ENCODE data around the gene CDK5RAP1. TPM values are rescaled to one million over a fixed set of nuclear protein-coding genes. Genes with fewer than 3 reads are reported as not detected.

The CDK5RAP1 gene
- 10 to 100 TPM; 11.6 to 45.0 (median 22.4) TPM for total RNA-seq

DNA sequence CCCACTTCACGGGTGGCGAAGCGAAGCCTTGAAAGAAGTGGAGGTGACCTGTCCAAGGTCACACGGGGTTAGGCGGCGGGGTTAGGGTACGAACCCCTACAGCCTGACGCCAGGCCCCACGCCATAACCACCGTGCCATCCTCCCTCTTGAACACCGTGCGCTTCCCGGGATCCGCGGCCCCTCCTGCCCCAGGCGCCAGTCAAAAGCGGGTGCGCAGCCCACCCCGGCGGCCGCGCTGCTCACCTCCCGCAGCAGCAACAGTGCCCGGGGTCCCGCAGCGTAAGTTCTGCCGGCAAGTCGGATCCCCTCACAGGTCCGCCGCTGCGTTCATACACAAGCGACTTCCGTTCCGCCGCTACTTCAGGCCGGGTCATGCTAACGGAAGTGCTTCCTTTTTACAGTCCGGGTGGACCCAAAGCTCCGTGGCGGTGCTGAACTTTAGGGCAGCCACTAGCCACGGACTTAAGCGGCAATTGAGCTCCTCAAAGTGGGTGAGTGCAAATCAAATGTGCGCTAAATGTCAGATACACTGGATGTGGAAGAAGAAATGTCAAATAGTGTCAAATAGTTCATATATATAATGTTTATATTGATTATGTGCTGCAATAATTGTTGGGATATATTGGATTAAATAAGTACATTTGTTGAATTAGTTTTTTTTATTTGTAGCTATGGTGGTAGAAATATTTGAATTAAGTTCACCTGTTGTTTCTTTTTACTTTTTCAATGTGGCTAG lies at the start of gene CDK5RAP1:
TSS of gene CDK5RAP1 (minus strand) at position 336 of the 737 bp plus-strand sequence. CDS start 4,455 bp downstream, outside the sequence.
- 0 to 4% methylated on average over 14 to 15 of the region's 43 CpGs for WGBS, 2 donors (ENCODE audit: low coverage in 1 of 2)
- Histone ChIP-seq H3K4me1 (peaks cover 4 to 43% (median 14%) of the 10 kb centered on the region in 3 donors), H3K36me3 (peaks cover 0 to 20% of the 10 kb centered on the region in 2 donors), H3K9me3 (no peaks in the 10 kb centered on the region), H3K4me3 (peak within 1 kb of the TSS; percentile 73 to 100), H3K27ac (peak within 1 kb of the TSS; percentile 67 to 82 (median 72)), H3K27me3 (no peaks in the 10 kb centered on the region)
- ATAC-seq: peak; percentile 93
- TF ChIP-seq POLR2AphosphoS5 (IDR thresholded peaks at IDR 0.05) (peak; percentile 71), EP300 (IDR thresholded peaks at IDR 0.05) (no peak), POLR2A (IDR thresholded peaks at IDR 0.05) (peak in 1 of 2 donors; percentile 27)
- TF ChIP-seq, protein P1, sequence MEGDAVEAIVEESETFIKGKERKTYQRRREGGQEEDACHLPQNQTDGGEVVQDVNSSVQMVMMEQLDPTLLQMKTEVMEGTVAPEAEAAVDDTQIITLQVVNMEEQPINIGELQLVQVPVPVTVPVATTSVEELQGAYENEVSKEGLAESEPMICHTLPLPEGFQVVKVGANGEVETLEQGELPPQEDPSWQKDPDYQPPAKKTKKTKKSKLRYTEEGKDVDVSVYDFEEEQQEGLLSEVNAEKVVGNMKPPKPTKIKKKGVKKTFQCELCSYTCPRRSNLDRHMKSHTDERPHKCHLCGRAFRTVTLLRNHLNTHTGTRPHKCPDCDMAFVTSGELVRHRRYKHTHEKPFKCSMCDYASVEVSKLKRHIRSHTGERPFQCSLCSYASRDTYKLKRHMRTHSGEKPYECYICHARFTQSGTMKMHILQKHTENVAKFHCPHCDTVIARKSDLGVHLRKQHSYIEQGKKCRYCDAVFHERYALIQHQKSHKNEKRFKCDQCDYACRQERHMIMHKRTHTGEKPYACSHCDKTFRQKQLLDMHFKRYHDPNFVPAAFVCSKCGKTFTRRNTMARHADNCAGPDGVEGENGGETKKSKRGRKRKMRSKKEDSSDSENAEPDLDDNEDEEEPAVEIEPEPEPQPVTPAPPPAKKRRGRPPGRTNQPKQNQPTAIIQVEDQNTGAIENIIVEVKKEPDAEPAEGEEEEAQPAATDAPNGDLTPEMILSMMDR (IDR thresholded peaks at IDR 0.05): peak in 2 of 4 experiments; percentile 7 to 31

DNA sequence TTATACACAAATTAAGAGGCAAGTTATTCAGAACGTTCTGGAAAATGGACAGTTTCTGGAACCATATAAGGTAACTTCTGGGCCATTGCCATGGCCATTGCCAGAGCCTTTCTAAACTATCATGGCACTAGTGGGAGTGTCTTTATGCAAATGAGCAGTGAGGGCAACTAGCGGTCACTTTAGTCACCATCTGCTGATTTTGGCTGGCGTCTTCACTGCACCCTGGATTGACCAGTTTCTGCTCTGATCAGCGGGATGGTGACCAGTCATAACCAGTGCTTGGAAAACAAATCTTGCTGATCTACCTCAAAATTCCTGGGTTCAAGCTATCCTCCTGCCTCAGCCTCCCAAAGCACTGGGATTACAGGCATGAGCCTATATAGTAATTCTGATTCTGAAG lies 49.5 kb upstream of the CDK5RAP1 start:
- no peak for ATAC-seq
- Histone ChIP-seq H3K36me3 (no peaks in the 10 kb centered on the region), H3K27ac (no peak overlapping the region), H3K27me3 (no peaks in the 10 kb centered on the region), H3K4me3 (no peak overlapping the region), H3K9me3 (no peaks in the 10 kb centered on the region), H3K4me1 (no peaks in the 10 kb centered on the region)
- TF ChIP-seq POLR2A (IDR thresholded peaks at IDR 0.05): no peak
- TF ChIP-seq, protein P1 (IDR thresholded peaks at IDR 0.05): no peak
- no peak for TF ChIP-seq POLR2AphosphoS5 (IDR thresholded peaks at IDR 0.05)
- TF ChIP-seq EP300 (IDR thresholded peaks at IDR 0.05): no peak
- 44% methylated on average over 4 of the region's 4 CpGs; no CpG with 5 or more reads in 1 of the 2 donors for WGBS, 2 donors (ENCODE audit: low coverage in 1 of 2)

- Histone ChIP-seq H3K36me3 (no peaks in the 10 kb centered on the region), H3K27me3 (no peaks in the 10 kb centered on the region), H3K9me3 (no peaks in the 10 kb centered on the region), H3K4me3 (no peak overlapping the region), H3K4me1 (peaks cover 0 to 30% (median 9%) of the 10 kb centered on the region in 3 donors), H3K27ac (no peak overlapping the region)
- ATAC-seq: no peak
- TF ChIP-seq, protein P1 (IDR thresholded peaks at IDR 0.05): no peak
- TF ChIP-seq POLR2A (IDR thresholded peaks at IDR 0.05) (no peak), POLR2AphosphoS5 (IDR thresholded peaks at IDR 0.05) (no peak), EP300 (IDR thresholded peaks at IDR 0.05) (no peak)
- 76 to 89% methylated on average over 4 of the region's 4 CpGs for WGBS, 2 donors (ENCODE audit: low coverage in 1 of 2)
These were observed 44.7 kb upstream of the CDK5RAP1 start for GRCh38 chr20:33445881-33446625.

DNA sequence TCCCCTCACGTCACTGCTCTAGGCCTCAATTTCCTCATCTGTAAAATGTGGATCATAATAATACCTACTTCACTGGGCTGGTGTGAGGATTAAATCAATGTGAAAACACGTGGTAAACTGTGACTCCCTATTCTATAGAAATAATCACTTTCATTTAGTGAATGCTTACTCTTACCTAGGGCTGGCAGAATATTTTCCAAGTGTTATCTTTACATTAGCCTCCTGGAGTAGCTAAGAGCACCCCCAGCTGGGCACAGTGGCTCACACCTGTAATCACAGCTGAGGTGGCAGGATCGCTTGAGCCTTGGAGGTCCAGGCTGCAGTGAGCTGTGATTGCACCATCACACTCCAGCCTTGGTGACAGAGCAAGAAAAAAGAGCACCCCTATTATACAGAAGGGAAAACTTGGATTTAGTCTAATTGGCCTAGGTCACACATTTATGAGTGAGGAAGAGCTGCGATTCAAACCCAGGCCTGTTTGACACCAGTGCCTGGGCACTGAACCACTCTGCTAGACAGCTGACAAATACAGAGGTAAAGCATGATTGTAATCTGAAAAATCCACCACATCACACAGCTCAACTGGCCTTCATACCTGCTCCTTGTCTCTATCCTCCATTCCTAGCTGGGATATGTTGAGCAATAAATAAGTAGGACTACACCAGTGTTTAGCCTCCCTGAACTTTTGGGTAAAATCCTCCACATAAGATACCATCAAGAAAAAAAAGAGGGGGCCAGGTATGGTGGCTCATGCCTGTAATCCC lies 43.7 kb upstream of the CDK5RAP1 start:
- 36 to 47% methylated on average over 3 to 4 of the region's 4 CpGs for WGBS, 2 donors (ENCODE audit: low coverage in 1 of 2)
- no peak for ATAC-seq
- Histone ChIP-seq H3K27me3 (no peaks in the 10 kb centered on the region), H3K4me1 (peaks cover 0 to 38% (median 9%) of the 10 kb centered on the region in 3 donors), H3K36me3 (no peaks in the 10 kb centered on the region), H3K4me3 (peak overlapping the region in 1 of 2 donors; percentile 90), H3K27ac (peak overlapping the region in 3 of 4 donors; percentile 88 to 91 (median 89)), H3K9me3 (no peaks in the 10 kb centered on the region)
- no peak for TF ChIP-seq POLR2AphosphoS5 (IDR thresholded peaks at IDR 0.05)
- TF ChIP-seq, protein P1 (IDR thresholded peaks at IDR 0.05): peak in 1 of 4 experiments; percentile 15
